H1 (cell line): Measurements from ENCODE around the gene EGR4. TPM values are rescaled to one million over a fixed set of nuclear protein-coding genes. Genes with fewer than 3 reads are reported as not detected.

ENCODE experiments used
- BCL11A ChIP-seq, 2 experiments: IDR thresholded peaks; one replicate each; pipeline ENCODE4 v1.6.1; 2011; ENCODE audit warnings: low read depth in 2 of 2, low read length in 2 of 2, mild to moderate bottlenecking in 2 of 2
- BRCA1 ChIP-seq: IDR thresholded peaks from 2 replicates; pipeline ENCODE4 v1.6.1; 2012; ENCODE audit warnings: low read depth, low read length, improper control_type of control experiment
- CREB1 ChIP-seq: IDR thresholded peaks from 2 replicates; pipeline ENCODE4 v1.6.1; 2012; ENCODE audit warnings: inconsistent platforms
- EGR1 ChIP-seq: IDR thresholded peaks from 2 replicates; pipeline ENCODE4 v1.6.1; 2011; ENCODE audit warnings: low read depth, low read length, borderline replicate concordance
- EZH2 ChIP-seq: fragments of 200-600 bp; sonication (generic); IDR thresholded peaks from 2 replicates; pipeline ENCODE4 v1.7.1; 2012; ENCODE audit warnings: low read depth, mild to moderate bottlenecking, moderate library complexity, low read length, inconsistent platforms; ENCODE audit not compliant: severe bottlenecking
- HDAC2 ChIP-seq, 2 experiments: fragments of 300-600 bp in 1 of 2; sonication (generic) in 1 of 2; IDR thresholded peaks; 2 replicates each; pipeline ENCODE4 v1.6.1; 2011 to 2012; ENCODE audit warnings: low read depth in 2 of 2, low read length in 2 of 2, mild to moderate bottlenecking in 2 of 2, moderate library complexity in 2 of 2, borderline replicate concordance in 1 of 2, inconsistent platforms in 1 of 2
- HDAC6 ChIP-seq: IDR thresholded peaks from one replicate; pipeline ENCODE4 v1.7.1; 2012; ENCODE audit warnings: low read depth, mild to moderate bottlenecking, inconsistent platforms, low read length, moderate library complexity
- JUND ChIP-seq: IDR thresholded peaks from 2 replicates; pipeline ENCODE4 v1.6.1; 2011; ENCODE audit warnings: mild to moderate bottlenecking, improper control_type of control experiment, low read length
- KDM4A ChIP-seq: IDR thresholded peaks from one replicate; pipeline ENCODE4 v1.7.1; 2012; ENCODE audit warnings: low read depth, mild to moderate bottlenecking, moderate library complexity, low read length, inconsistent platforms; ENCODE audit not compliant: severe bottlenecking
- NANOG ChIP-seq: IDR thresholded peaks from 2 replicates; pipeline ENCODE4 v1.6.1; 2011; ENCODE audit warnings: low read length, low read depth, mild to moderate bottlenecking, inconsistent platforms; ENCODE audit not compliant: insufficient read depth, poor library complexity, severe bottlenecking
- POLR2AphosphoS5 ChIP-seq: IDR thresholded peaks from 2 replicates; pipeline ENCODE4 v1.6.1; 2011; ENCODE audit warnings: low read depth, low read length
- RAD21 ChIP-seq, 2 experiments: IDR thresholded peaks in 1 of 2; conservative IDR thresholded peaks in 1 of 2; 2 replicates each; pipeline ENCODE4 v1.6.1; 2011; ENCODE audit warnings: low read depth in 2 of 2, low read length in 2 of 2, improper control_type of control experiment in 1 of 2, inconsistent platforms in 1 of 2, mild to moderate bottlenecking in 1 of 2, moderate library complexity in 1 of 2
- RNF2 ChIP-seq: fragments of 200-900, 300-1000 bp; sonication (generic); IDR thresholded peaks from 2 replicates; pipeline ENCODE4 v1.7.1; 2016; ENCODE audit warnings: borderline replicate concordance, low read depth, mild to moderate bottlenecking, antibody characterized with exemption, low read length; ENCODE audit not compliant: poor library complexity, severe bottlenecking; ENCODE audit errors: missing control alignments
- SIN3A ChIP-seq, 2 experiments: IDR thresholded peaks in 1 of 2; conservative IDR thresholded peaks in 1 of 2; 2 replicates each; pipeline ENCODE4 v1.6.1; 2011 to 2012; ENCODE audit warnings: low read length in 2 of 2, improper control_type of control experiment in 1 of 2, low read depth in 1 of 2, mild to moderate bottlenecking in 1 of 2
- SIRT6 ChIP-seq: IDR thresholded peaks from one replicate; pipeline ENCODE4 v1.7.1; 2012; ENCODE audit warnings: low read length, inconsistent platforms
- SIX5 ChIP-seq: IDR thresholded peaks from 2 replicates; pipeline ENCODE4 v1.6.1; 2011; ENCODE audit warnings: mild to moderate bottlenecking, low read depth, low read length
- TAF7 ChIP-seq: optimal IDR thresholded peaks from 2 replicates; pipeline ENCODE3; 2011; ENCODE audit warnings: low read depth, mild to moderate bottlenecking, inconsistent platforms, low read length, moderate library complexity, borderline replicate concordance
- TBP ChIP-seq: IDR thresholded peaks from 2 replicates; pipeline ENCODE4 v1.6.1; 2011; ENCODE audit warnings: low read depth, low read length, improper control_type of control experiment
- TCF12 ChIP-seq: IDR thresholded peaks from 2 replicates; pipeline ENCODE4 v1.6.1; 2011; ENCODE audit warnings: low read depth, mild to moderate bottlenecking, low read length
- TEAD4 ChIP-seq: IDR thresholded peaks from 2 replicates; pipeline ENCODE4 v1.6.1; 2012; ENCODE audit warnings: low read depth, low read length, inconsistent platforms, mixed read lengths
- USF2 ChIP-seq: IDR thresholded peaks from 2 replicates; pipeline ENCODE4 v1.6.1; 2011; ENCODE audit warnings: low read length, improper control_type of control experiment
- YY1 ChIP-seq: IDR thresholded peaks from 2 replicates; pipeline ENCODE4 v1.6.1; 2011; ENCODE audit warnings: low read depth, mild to moderate bottlenecking, low read length
- polyA plus RNA-seq, 7 experiments: library from polyadenylated mRNA; depleted of rRNA in 3 of 7; stranded (reverse) in 5 of 7; unstranded in 2 of 7; fragments of >200 nt in 5 of 7; fragments of 200-250 nt in 2 of 7; gene quantifications; 1 replicate in 5 of 7; 2 replicates in 1 of 7; 4 replicates in 1 of 7; pipeline versions ENCODE4 v1.2.1 to v1.2.3, GENCODE V29; 2011 to 2013; ENCODE audit warnings: missing spikeins in 2 of 7, mixed read lengths in 2 of 7
- total RNA-seq: library from RNA; stranded (reverse); fragmentation: NEBNext Ultra II Directional; extraction: Animal tissue kit (Norgen Biotek cat#: 25700); gene quantifications from 2 replicates; pipeline ENCODE4 v1.2.1, GENCODE V29; 2021

Gene EGR4
- total and polyA plus RNA-seq, 2 of the 8 experiments (the other 6 are each of a cell fraction or from before 2014, with no cell fraction given): 0.20 TPM; not detected in 1

- TF ChIP-seq HDAC2 (IDR thresholded peaks at IDR 0.05; ENCODE audit: borderline replicate concordance in 1 of 2, low read depth in 2 of 2, low read length in 2 of 2) (peak in 1 of 2 experiments; percentile 18; a peak in 1 of 4 replicates), POLR2AphosphoS5 (no peak), TEAD4 (no peak), SIRT6 (no peak), YY1 (no peak), KDM4A (peak; percentile 60), JUND (no peak), NANOG (no peak), RAD21 (IDR thresholded peaks at IDR 0.05 in 1 of 2, conservative IDR thresholded peaks at IDR 0.05 in 1 of 2; ENCODE audit: low read depth in 2 of 2, low read length in 2 of 2) (peak; percentile 18 to 46; a peak in 3 of 4 replicates), CREB1 (peak; percentile 53), EZH2 (peak; percentile 75), TBP (no peak), TAF7 (no peak), TCF12 (no peak), USF2 (no peak), BRCA1 (no peak), RNF2 (peak; percentile 66), SIN3A (conservative IDR thresholded peaks at IDR 0.05 in 1 of 2, IDR thresholded peaks at IDR 0.05 in 1 of 2; ENCODE audit: low read depth in 1 of 2, low read length in 2 of 2) (no peak), SIX5 (no peak), BCL11A (IDR thresholded peaks at IDR 0.05; ENCODE audit: low read depth in 2 of 2, low read length in 2 of 2) (no peak), EGR1 (no peak), HDAC6 (no peak)
Measured at GRCh38 chr2:73291461-73292315, 1.7 kb downstream of the EGR4 start (continued).
